Measurements from ENCODE around the gene PPDPF.

DNA sequence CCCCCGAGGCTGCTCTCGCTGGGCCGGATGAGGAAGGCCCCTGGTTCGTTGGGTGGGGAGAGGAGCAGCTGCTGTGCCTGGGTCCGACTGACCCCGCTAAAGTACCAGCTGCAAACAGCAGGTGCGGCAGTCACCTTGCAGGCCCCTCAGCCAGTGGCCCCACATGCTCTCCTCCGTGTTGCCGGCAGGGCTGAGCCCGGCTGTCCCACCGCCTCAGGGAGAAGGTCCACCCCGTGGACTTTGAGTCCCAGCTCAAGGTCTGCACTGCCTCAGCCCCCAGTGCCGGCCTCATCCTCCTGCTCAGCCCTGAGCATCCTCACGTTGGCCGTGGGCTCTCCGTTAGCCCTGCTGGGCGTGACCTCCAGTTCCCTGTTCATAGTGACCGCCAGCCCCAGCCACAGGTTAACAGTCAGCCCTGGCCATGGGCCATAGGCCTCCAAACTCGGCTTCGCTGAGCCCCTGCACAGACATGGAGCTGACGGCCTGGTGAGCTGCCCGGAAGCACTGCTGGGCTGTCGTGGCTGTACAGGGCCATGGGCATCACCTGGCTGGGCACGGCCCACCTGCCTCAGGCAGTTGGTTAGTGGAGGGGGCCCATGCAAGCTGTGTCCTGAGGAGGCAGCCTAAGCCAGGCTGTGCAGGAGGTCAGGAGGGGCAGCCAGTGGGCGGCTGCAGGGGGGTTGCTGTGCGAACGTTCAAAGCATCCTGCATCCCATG is 23.8 kb downstream of the PPDPF start:
- TF ChIP-seq, protein P1, sequence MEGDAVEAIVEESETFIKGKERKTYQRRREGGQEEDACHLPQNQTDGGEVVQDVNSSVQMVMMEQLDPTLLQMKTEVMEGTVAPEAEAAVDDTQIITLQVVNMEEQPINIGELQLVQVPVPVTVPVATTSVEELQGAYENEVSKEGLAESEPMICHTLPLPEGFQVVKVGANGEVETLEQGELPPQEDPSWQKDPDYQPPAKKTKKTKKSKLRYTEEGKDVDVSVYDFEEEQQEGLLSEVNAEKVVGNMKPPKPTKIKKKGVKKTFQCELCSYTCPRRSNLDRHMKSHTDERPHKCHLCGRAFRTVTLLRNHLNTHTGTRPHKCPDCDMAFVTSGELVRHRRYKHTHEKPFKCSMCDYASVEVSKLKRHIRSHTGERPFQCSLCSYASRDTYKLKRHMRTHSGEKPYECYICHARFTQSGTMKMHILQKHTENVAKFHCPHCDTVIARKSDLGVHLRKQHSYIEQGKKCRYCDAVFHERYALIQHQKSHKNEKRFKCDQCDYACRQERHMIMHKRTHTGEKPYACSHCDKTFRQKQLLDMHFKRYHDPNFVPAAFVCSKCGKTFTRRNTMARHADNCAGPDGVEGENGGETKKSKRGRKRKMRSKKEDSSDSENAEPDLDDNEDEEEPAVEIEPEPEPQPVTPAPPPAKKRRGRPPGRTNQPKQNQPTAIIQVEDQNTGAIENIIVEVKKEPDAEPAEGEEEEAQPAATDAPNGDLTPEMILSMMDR (conservative IDR thresholded peaks at IDR 0.05; ENCODE audit: low read length) = no peak
- no peak for TF ChIP-seq EZH2phosphoT487 (IDR thresholded peaks at IDR 0.05; ENCODE audit: borderline replicate concordance, low read depth, low read length)

Data from OCI-LY7 (cell line).